ENCODE measurements around the gene PCSK5.

The PCSK5 gene

DNA sequence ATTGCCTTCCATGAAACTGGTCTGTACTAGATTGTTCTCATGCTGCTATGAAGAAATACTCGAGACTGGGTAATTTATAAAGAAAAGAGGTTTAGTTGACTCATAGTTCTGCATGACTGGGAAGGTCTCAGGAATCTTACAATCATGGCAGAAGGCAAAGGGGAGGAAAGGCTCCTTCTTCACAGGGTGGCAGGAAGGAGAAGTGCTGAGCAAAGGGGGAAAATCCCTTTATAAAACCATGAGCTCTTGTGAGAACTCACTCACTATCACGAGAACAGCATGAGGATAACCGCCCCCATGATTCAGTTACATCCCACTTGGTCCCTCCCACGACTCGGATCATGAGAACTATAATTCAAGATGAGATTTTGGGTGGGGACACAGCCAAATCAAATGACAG is 340.5 kb downstream of the PCSK5 start:
- DNase-seq (ENCODE audit: low read depth in 2 of 3, low spot score in 2 of 3) = no peak

DNA sequence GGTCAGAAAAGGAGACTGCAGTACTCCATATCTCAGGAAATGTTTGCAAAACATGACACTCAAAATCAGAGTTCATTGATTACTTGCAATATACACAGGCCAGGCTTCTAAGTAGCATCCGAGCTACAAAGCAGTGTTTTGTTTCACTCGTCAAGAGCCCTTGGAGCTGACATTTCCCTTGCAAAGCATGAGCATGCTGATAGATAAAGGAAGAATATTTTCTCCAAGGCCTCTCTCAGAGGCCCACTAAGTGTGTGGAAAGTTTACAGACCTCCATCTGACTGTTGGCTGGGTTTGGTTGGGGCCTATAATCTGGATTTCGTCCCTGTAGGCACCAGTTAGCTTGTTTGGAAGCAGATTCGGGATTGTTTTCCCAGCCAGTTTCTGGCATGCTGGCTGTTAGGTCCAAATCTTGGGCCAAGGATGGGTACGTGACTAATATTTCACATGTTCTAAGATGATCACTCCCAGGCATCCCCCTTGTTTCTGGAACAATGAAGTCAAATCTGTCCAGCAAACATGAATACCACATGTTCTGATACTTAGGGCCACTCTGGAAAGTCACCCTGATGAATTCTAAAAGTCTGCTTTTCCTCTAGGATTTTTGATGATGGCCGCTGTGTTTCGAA is 342.5 kb downstream of the PCSK5 start:
- DNase-seq (ENCODE audit: low read depth in 2 of 3, low spot score in 2 of 3) = no peak

DNA sequence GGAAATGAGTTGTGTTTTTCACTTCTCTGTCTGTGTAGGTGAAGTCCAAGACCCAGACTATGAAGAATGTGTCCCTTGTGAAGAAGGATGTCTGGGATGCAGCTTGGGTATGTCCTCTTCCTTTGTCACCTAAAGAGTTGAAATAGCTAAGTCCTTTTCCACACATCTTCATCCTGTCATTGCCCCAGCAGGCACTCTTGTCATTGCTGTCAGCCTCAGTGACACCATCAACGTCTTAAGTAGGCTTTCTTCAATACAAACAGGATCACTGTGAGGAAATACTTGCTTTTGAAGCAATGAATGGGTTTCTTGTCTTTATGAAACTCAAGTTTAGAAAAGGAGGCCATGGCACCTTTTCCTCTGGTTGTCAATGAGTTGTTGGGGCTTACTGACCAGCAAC is 350.1 kb downstream of the PCSK5 start:
- DNase-seq (ENCODE audit: low read depth in 2 of 3, low spot score in 2 of 3) = no peak

DNA sequence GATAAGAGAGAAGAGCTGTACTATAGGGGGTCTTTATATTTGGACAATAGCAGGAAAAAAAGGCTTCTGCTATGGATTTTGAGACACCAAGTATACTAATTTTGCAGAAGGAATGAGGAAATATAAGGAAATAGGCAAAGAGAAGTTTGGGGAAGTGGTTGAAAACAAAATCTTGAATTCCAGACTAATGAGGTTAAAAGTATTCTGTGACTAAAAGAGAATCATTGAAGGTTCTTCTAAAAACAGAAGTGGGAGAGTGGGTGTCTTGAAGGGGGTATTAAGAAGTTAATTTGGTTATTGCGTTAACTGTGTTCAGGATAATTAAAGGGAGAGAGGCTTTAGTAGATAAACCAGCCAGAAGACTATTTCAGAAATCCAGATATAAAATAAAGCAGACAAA is 355.0 kb downstream of the PCSK5 start:
- DNase-seq (ENCODE audit: low read depth in 2 of 3, low spot score in 2 of 3) = no peak

DNA sequence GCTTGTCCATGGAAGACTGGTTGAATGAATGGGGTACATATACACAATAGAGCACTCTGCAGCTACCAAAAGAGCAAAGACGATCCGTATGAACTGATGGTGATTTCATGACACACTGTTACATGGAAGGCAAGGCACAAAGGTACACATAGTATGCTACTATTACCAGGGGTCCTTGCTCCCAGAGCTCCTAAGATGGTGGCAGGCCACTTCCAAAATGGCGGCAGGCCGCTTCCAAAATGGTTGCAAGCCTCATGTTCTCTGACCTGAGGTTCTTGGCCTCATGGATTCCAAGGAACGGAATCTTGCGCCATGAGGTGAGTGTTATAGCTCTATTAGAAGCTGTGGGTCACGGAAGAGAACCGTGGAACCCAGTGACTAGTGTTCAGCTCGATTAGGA is 356.2 kb downstream of the PCSK5 start:
- no peak for DNase-seq (ENCODE audit: low read depth in 2 of 3, low spot score in 2 of 3)

- DNase-seq (ENCODE audit: low read depth in 2 of 3, low spot score in 2 of 3) = no peak
These were observed 357.0 kb downstream of the PCSK5 start for GRCh38 chr9:76247426-76247825.

DNA sequence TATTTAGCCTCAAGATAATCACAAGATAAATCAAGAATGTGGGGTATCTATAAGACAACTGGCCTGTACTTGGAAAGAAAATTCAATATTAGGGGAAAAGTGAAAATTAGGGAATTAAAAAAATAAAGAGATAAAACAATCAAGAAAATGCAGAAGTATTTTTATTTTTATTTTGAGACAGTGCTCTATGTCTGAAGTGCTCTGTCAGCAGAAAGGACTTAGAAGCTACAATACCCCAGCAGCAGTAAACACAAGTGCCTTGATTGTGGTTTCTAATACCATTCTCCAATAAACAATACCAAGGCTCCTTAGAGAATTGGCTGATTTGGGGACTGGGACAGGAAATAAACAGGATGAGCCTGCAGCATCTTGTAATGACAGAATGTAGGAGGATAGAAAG is 358.8 kb downstream of the PCSK5 start:
- no peak for DNase-seq (ENCODE audit: low read depth in 2 of 3, low spot score in 2 of 3)

DNA sequence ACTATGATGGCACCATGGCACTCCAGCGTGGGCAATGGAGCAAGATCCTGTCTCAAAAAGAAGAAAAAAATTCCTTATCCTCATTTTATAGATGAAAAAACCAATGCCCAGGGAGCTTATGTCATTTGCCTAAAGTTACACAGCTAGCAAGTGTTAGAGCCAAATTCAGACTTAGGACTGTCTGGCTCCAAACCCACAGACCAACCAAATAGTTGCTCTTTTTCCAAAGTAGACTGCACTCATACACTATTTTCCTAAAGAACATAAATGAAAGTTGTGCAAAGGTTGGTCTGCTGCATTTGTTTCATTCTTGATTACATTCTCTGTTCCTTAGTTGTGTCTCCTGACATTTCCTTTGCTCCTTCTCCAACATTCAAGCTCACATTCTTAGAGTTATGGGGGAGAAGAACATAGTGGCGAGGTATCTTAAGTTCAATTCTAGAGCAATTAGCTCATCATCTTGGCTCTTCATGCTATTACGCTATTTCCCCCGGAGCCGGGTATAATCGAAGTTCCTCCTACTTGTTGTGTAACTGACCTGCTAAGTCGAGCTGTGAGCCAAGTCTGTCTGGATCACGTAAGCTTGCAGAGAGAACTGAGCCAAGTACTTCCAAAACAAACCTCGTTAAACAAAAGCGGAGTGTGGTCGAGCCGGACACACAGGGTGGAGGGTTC is 365.4 kb downstream of the PCSK5 start:
- no peak for DNase-seq (ENCODE audit: low read depth in 2 of 3, low spot score in 2 of 3)

- no peak for DNase-seq (ENCODE audit: low read depth in 2 of 3, low spot score in 2 of 3)
These were observed 366.8 kb downstream of the PCSK5 start for GRCh38 chr9:76257311-76257710.

DNA sequence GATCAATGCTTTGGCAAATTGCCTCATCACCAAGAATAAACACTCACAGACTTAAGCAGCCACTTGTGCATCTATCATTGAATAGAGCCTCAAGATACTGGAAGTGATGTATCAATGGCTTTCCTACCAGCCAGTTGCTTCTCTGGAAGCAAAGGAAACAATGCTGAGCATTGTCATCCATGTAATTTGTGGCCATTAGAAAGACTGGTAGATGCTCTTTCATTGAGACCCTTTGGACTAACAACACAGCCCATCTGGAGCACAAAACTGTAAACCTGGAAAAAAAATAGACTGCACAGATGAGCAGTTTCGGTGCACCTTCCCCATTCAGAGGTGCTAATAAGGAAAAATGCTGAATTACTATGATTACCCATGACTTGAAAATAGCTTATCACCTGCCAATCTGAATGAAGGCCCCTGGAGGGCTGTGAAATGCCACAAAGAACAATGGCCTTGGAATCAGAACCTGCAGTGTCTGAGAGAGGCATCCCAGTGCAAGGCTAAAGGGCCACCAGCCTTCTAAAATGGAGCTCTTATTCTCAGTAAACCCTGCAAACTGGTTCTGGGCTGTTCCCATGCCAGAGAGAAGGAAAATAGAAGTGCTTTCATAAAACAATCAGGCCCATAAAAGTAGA is 376.3 kb downstream of the PCSK5 start:
- no peak for DNase-seq (ENCODE audit: low read depth in 2 of 3, low spot score in 2 of 3)

DNA sequence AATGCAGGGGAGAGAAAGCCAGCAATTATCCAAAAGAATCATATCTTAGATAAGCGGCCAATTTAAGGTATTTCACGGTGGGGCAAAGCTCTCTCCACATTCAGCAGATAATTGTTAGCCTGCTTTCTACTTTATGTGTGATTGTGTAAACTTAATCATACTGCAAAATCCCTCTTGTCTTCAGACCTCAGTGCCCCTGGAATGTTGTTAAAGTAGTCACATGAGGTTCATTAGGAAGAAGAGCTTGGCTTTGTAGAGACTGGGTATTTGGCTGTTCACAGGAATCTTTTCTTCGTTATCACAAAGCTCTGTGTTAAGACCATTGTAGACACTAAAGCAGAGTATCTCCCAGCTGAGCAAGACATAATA is 376.8 kb downstream of the PCSK5 start:
- no peak for DNase-seq (ENCODE audit: low read depth in 2 of 3, low spot score in 2 of 3)

GRCh38 chr9:76269789-76270188 is 379.3 kb downstream of the PCSK5 start:
- no peak for DNase-seq (ENCODE audit: low read depth in 2 of 3, low spot score in 2 of 3)

DNA sequence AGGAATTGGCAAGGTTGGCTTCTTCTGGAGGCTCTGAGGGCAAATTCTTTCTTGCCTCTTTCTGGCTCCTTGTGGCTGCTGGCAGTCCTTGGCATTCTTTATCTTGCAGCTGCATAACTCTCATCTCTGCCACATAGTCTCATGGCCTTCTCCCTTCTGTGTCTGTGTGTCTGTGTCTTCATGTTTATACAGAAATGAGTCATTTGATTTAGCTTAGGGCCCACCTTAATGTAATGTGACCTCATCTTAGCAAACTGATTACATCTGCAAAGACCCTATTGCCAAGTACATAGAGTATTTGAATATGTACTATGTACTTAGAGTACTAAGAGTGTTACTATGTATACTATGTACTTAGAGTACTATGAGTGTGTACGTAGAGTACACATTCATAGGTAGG is 381.3 kb downstream of the PCSK5 start:
- no peak for DNase-seq (ENCODE audit: low read depth in 2 of 3, low spot score in 2 of 3)

DNA sequence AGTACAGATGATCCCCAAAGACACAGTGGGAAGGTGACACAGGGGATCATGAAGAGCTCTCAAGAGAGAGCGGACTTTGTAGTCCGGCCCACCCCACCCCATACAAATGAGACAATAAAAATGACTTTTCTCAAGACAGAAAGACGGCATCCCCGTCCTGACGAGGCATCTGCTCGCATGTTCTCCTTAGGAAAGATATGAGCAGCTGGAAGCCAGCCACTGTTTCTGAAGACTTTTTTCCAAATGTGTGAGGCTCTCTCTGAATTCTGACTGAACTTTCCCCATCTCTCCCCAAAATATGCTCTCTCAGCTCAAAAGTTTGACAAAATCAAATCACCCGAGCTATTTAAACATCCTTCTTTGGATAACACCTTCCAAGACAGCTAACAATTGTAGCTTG is 398.6 kb downstream of the PCSK5 start:
- no peak for DNase-seq (ENCODE audit: low read depth in 2 of 3, low spot score in 2 of 3)

GRCh38 chr9:76289703-76290102 is 399.2 kb downstream of the PCSK5 start:
- no peak for DNase-seq (ENCODE audit: low read depth in 2 of 3, low spot score in 2 of 3)

GRCh38 chr9:76290555-76290954 is 400.1 kb downstream of the PCSK5 start:
- DNase-seq (ENCODE audit: low read depth in 2 of 3, low spot score in 2 of 3) = no peak

DNA sequence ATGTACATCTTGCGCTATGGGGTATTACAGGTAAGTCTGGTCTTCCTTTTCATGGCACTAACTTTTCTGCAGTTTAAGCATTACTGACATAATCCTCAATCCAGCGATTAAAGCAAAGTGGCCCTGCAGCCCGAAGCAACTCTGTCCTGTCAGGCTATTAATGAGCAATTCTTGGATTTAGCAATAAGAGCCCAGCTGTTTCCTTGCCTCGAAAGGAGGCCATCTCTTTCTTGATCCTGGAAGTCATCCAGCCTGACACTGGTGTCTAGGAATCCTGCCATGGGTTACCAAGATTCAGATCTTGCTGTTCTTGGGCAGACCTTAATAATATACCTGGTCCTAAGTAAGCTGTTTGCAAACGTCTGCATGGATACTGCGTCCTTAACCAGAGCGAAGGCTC is 401.8 kb downstream of the PCSK5 start:
- DNase-seq (ENCODE audit: low read depth in 2 of 3, low spot score in 2 of 3) = no peak

DNA sequence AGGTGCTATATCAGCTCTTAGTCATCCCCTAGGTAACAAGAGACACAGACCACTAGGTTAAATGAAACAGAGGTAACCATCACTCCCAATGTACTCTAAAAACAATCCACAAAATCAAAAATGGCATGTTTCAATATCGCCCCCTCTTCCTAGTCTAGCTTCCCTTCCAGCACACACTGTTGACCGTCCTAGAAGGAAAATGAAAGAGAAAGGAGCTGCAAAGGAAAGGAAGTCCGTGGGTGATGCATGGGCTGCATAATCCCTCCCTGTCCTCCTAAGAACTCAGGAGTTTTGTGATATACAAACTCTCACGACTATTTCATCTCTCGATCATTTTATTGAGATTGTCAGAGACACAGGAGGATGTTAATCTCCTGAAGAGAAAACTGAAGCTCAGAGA is 402.2 kb downstream of the PCSK5 start:
- no peak for DNase-seq (ENCODE audit: low read depth in 2 of 3, low spot score in 2 of 3)

DNA sequence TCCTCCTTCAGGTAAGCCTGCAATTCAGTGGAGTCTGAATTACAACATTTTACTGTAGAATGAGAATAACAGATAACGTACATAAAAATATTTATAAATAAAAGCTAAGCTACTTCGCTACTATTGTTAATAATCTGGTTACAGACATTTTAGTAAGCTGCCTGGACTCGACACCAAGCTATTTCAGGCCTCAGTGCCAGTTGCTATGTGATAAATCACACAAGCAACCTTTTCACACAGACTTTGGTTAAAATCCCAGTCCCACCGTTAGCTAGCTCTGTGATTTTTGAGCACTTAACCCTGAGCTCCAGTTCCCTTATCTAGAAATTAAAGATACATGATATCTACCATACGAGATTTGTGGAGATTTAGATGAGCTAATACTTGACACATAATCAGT is 403.8 kb downstream of the PCSK5 start:
- no peak for DNase-seq (ENCODE audit: low read depth in 2 of 3, low spot score in 2 of 3)

DNA sequence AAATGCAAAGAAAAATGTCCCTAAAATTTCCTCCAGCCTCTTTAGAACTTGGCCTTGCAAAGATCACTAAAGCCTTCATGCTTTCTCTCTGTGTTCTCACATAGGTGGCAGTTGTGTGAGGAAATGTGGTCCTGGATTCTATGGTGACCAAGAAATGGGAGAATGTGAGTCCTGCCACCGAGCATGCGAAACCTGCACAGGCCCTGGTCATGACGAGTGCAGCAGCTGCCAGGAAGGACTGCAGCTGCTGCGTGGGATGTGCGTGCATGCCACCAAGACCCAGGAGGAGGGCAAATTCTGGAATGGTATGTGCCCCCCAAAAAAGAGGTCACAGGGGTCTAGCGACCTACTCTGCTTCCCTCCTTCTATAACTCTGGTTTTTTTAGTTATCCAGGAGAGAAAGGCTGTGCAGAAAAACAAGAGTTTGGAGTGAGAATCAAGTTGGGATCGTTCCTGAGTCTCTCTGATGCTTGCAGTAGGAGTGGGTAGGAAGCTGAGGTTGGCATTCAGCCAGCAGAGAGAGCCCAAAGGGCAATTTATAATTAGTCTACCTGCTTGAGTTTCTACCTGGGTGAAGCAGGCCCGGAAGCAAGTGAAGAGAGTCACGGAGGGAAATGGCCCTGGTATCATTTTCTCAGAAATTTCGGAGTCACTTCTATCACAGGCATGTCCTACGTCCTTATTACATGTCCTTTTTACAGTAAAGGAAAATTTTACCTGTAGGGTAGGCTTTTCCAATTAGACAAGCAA is 406.3 kb downstream of the PCSK5 start:
- no peak for DNase-seq (ENCODE audit: low read depth in 2 of 3, low spot score in 2 of 3)

GRCh38 chr9:76297721-76298239 is 407.3 kb downstream of the PCSK5 start:
- DNase-seq (ENCODE audit: low read depth in 2 of 3, low spot score in 2 of 3) = no peak
